DND-41 (cell line): ENCODE data around the gene PCARE.

ENCODE experiments used
- ATAC-seq: fragments of 200-7000 bp; cut with Tn5 transposase; 3 replicates; pipeline ENCODE4 v1.9.1; 2021; ENCODE audit warnings: low read depth; ENCODE audit not compliant: insufficient read depth
- DNase-seq: peaks from one replicate; pipeline ENCODE4 v3.0.0-alpha.2; 2020
- H2AFZ ChIP-seq: 2 replicates; pipeline ENCODE4 v1.6.0; 2012; ENCODE audit warnings: low read depth, low read length
- H3K27ac ChIP-seq: 2 replicates; pipeline ENCODE4 v1.5.1; 2012; ENCODE audit warnings: low read length, inconsistent platforms
- H3K27me3 ChIP-seq: fragments of 200-600 bp; sonication (generic); 2 replicates; pipeline ENCODE4 v1.6.0; 2012; ENCODE audit warnings: low read length, mild to moderate bottlenecking, inconsistent platforms; ENCODE audit not compliant: insufficient read depth, poor library complexity
- H3K36me3 ChIP-seq: 2 replicates; pipeline ENCODE4 v1.5.1; 2012; ENCODE audit warnings: low read length, inconsistent platforms; ENCODE audit not compliant: insufficient read depth
- H3K4me1 ChIP-seq: 2 replicates; pipeline ENCODE4 v1.5.1; 2012; ENCODE audit warnings: mild to moderate bottlenecking, low read length; ENCODE audit not compliant: insufficient read depth
- H3K4me2 ChIP-seq: 2 replicates; pipeline ENCODE4 v1.6.0; 2012; ENCODE audit warnings: mild to moderate bottlenecking, moderate library complexity, low read length, inconsistent platforms; ENCODE audit not compliant: insufficient read depth
- H3K4me3 ChIP-seq, 2 experiments: fragments of 200-600 bp in 1 of 2; shearing (Covaris generic) in 1 of 2; 2 replicates each; pipeline ENCODE4 v1.5.1; 2012 to 2016; ENCODE audit warnings: inconsistent platforms in 2 of 2, low read length in 2 of 2, mild to moderate bottlenecking in 2 of 2, low read depth in 1 of 2, moderate library complexity in 1 of 2
- H3K79me2 ChIP-seq: 2 replicates; pipeline ENCODE4 v1.6.0; 2012; ENCODE audit warnings: low read length, inconsistent platforms; ENCODE audit not compliant: insufficient read depth
- H3K9ac ChIP-seq: 2 replicates; pipeline ENCODE4 v1.6.0; 2012; ENCODE audit warnings: low read depth, mild to moderate bottlenecking, inconsistent platforms, low read length, moderate library complexity
- H3K9me3 ChIP-seq: 2 replicates; pipeline ENCODE4 v1.5.1; 2012; ENCODE audit warnings: low read length, moderate library complexity, mild to moderate bottlenecking, inconsistent platforms; ENCODE audit not compliant: insufficient read depth, severe bottlenecking
- H4K20me1 ChIP-seq: 2 replicates; pipeline ENCODE4 v1.6.0; 2012; ENCODE audit warnings: low read length; ENCODE audit not compliant: insufficient read depth
- CTCF ChIP-seq: IDR thresholded peaks from 2 replicates; pipeline ENCODE4 v1.5.1; 2012; ENCODE audit warnings: borderline replicate concordance, low read length, moderate library complexity, mild to moderate bottlenecking; ENCODE audit not compliant: poor library complexity, severe bottlenecking; ENCODE audit errors: extremely low read depth
- EZH2 ChIP-seq: IDR thresholded peaks from 3 replicates; pipeline ENCODE4 v1.6.1; 2012; ENCODE audit warnings: borderline replicate concordance, low read depth, mild to moderate bottlenecking, moderate library complexity, low read length, inconsistent platforms; ENCODE audit not compliant: severe bottlenecking

PCARE gene

DNA sequence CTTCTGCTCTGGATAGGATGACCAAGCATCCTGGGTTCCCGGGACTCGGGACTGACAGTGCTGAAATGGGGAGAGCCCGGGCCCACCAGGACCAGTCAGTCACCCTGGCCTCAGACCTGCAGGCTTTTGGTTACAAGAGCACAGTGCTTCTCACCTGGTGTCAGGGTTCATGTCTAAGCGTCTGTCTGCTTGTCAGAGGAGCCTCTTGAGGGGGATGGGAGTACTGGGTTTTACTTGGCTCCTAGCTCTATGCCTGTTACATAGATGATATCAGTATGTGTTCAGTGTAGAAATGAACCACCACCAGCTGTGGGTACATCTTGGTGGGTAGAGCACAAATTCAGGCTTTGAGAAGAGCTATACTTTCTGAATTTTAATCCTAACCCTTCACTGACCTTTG, 29.9 kb downstream of the PCARE start:
- Histone ChIP-seq H3K36me3 (no peaks in the 10 kb centered on the region), H3K9me3 (no peaks in the 10 kb centered on the region), H3K9ac (no peak overlapping the region), H4K20me1 (no peaks in the 10 kb centered on the region), H3K27me3 (peaks cover 4% of the 10 kb centered on the region), H3K4me3 (no peak overlapping the region), H3K27ac (no peak overlapping the region), H3K4me2 (no peak overlapping the region), H2AFZ (no peak overlapping the region), H3K4me1 (no peaks in the 10 kb centered on the region), H3K79me2 (no peaks in the 10 kb centered on the region)
- TF ChIP-seq CTCF (no peak), EZH2 (no peak)
- DNase-seq (no peak), ATAC-seq (no peak)

DNA sequence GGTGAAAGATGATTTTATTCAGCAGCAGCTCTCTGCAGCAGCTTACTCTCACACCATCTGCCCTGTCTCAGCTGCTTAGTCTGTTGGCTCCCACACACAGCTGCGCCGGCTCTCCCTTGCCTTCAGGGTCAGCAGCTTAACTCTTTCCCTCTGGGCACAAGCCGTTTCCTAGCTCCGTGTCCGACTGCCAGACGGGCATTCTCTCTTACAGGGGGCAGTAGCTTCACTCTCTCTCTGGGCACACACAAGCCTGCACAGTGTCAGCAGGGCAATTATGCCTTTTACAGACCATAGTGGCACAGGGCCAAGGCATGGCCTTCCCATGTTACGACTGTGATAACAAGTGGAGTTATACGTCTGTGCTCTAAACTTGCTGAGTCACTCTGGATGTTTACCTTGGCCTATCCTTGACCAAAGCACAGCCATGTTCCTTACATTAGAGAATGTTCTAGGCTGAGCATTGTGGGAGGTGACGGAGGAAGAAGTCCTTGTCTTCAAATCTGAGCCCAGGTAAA, 31.7 kb downstream of the PCARE start:
- H3K27me3 ChIP-seq, result peaks cover 5% of the 10 kb centered on the region
- no peaks in the 10 kb centered on the region for H3K9me3 ChIP-seq
- no peak overlapping the region for H3K4me2 ChIP-seq
- H3K9ac ChIP-seq, result no peak overlapping the region
- ATAC-seq (no peak), DNase-seq (no peak)
- H2AFZ ChIP-seq, result no peak overlapping the region
- no peak overlapping the region for H3K27ac ChIP-seq
- H4K20me1 ChIP-seq, result no peaks in the 10 kb centered on the region
- no peak overlapping the region for H3K4me3 ChIP-seq
- H3K36me3 ChIP-seq, result no peaks in the 10 kb centered on the region
- no peaks in the 10 kb centered on the region for H3K4me1 ChIP-seq
- TF ChIP-seq EZH2 (no peak), CTCF (no peak)
- H3K79me2 ChIP-seq, result no peaks in the 10 kb centered on the region

DNA sequence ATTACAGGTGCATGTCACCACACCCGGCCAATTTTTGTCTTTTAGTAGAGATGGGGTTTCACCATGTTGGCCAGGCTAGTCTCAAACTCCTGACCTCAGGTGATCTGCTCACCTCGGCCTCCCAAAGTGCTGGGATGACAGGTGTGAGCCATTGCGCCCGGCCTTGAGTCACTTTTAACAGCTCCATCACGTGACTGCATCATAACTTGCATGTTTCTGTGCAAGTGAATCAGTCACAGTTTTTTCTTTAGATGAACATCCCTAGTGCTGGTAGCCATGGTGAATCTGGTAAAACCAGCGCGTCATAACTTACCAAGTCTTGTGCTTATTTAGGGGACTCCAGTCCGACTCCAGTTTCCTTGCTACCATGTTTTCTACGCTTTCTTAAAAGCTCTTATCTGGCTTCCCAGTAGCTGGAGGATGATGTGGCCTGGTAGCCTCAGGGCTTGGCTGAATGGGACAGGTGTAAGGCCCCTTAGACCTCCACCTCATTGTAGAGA, 33.1 kb downstream of the PCARE start:
- ATAC-seq (no peak), DNase-seq (no peak)
- Histone ChIP-seq H4K20me1 (no peaks in the 10 kb centered on the region), H3K4me2 (no peak overlapping the region), H3K36me3 (no peaks in the 10 kb centered on the region), H3K9me3 (no peaks in the 10 kb centered on the region), H3K4me1 (no peaks in the 10 kb centered on the region), H2AFZ (no peak overlapping the region), H3K27me3 (peaks cover 5% of the 10 kb centered on the region), H3K27ac (no peak overlapping the region), H3K4me3 (no peak overlapping the region), H3K79me2 (no peaks in the 10 kb centered on the region), H3K9ac (no peak overlapping the region)
- TF ChIP-seq CTCF (no peak), EZH2 (no peak)
